H1 (cell line): ENCODE results near the gene CD180. TPM values are rescaled to one million over a fixed set of nuclear protein-coding genes. Genes with fewer than 3 reads are reported as not detected.

ENCODE experiments used
- CHD1 ChIP-seq: IDR thresholded peaks from 2 replicates; pipeline ENCODE4 v1.6.1; 2012; ENCODE audit warnings: low read depth, low read length, improper control_type of control experiment
- CREB1 ChIP-seq: IDR thresholded peaks from 2 replicates; pipeline ENCODE4 v1.6.1; 2012; ENCODE audit warnings: inconsistent platforms
- EP300 ChIP-seq, 2 experiments: IDR thresholded peaks; 1 replicate in 1 of 2; 2 replicates in 1 of 2; pipeline ENCODE4 v1.6.1; 2011 to 2012; ENCODE audit warnings: low read depth in 2 of 2, low read length in 2 of 2, mild to moderate bottlenecking in 2 of 2, borderline replicate concordance in 1 of 2, inconsistent platforms in 1 of 2, moderate library complexity in 1 of 2
- RBBP5 ChIP-seq: IDR thresholded peaks from 2 replicates; pipeline ENCODE4 v1.7.1; 2012; ENCODE audit warnings: low read depth, mild to moderate bottlenecking, inconsistent platforms, low read length, moderate library complexity, borderline replicate concordance
- SIN3A ChIP-seq, 2 experiments: IDR thresholded peaks in 1 of 2; conservative IDR thresholded peaks in 1 of 2; 2 replicates each; pipeline ENCODE4 v1.6.1; 2011 to 2012; ENCODE audit warnings: low read length in 2 of 2, improper control_type of control experiment in 1 of 2, low read depth in 1 of 2, mild to moderate bottlenecking in 1 of 2
- SIX5 ChIP-seq: IDR thresholded peaks from 2 replicates; pipeline ENCODE4 v1.6.1; 2011; ENCODE audit warnings: mild to moderate bottlenecking, low read depth, low read length
- TCF12 ChIP-seq: IDR thresholded peaks from 2 replicates; pipeline ENCODE4 v1.6.1; 2011; ENCODE audit warnings: low read depth, mild to moderate bottlenecking, low read length
- polyA plus RNA-seq, 7 experiments: library from polyadenylated mRNA; depleted of rRNA in 3 of 7; stranded (reverse) in 5 of 7; unstranded in 2 of 7; fragments of >200 nt in 5 of 7; fragments of 200-250 nt in 2 of 7; gene quantifications; 1 replicate in 5 of 7; 2 replicates in 1 of 7; 4 replicates in 1 of 7; pipeline versions ENCODE4 v1.2.1 to v1.2.3, GENCODE V29; 2011 to 2013; ENCODE audit warnings: missing spikeins in 2 of 7, mixed read lengths in 2 of 7
- total RNA-seq: library from RNA; stranded (reverse); fragmentation: NEBNext Ultra II Directional; extraction: Animal tissue kit (Norgen Biotek cat#: 25700); gene quantifications from 2 replicates; pipeline ENCODE4 v1.2.1, GENCODE V29; 2021
- TF ChIP-seq, protein P1 (sequence below): fragments of 300-600 bp; sonication (generic); IDR thresholded peaks from 2 replicates; pipeline ENCODE4 v1.7.1; 2012; ENCODE audit warnings: low read length, moderate library complexity, mild to moderate bottlenecking, inconsistent platforms; ENCODE audit not compliant: insufficient replicate concordance

The CD180 gene
- total and polyA plus RNA-seq, 2 of the 8 experiments (the other 6 are each of a cell fraction or from before 2014, with no cell fraction given) = not detected

DNA sequence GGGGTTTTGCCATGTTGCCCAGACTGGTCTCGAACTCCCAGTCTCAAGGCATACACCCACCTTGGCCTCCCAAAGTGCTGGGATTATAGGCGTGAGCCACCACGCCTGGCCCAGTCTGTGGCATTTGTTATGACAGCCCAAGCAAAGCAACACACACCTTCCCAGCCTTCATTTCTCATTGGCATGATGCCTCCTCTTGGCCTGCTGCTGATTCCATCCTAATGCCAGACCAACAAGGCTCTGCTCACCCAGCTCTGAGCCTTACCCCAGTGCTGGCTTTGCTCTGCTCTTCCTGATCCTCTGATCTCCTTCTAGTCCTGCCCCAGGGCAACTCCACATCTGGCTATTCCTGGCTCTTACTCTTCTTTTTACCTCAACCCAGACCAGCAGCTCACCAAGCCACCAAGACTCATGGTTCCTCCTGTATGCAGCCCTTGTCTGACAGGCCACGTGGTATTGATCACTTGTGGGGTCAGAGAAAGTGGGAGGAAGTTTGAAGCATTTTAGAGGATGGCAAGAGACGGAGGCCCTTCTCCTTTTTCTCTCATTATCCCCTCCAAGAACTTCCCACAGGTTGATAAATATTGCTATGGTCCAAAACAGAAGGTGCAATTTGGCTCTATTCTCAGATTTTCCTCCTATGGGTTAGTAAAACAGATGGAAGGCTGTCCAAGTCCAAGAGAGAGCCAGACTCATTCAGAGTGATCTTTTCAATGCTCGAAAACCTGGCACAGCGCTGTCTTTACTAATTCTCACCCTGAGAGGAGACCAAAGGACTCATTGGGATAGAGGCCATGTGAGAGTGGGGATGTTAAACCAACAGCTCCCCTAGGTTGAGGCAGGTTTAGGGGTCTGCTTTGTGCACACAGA, 958 bp downstream of the CD180 start (continued):
- TF ChIP-seq, protein P1, sequence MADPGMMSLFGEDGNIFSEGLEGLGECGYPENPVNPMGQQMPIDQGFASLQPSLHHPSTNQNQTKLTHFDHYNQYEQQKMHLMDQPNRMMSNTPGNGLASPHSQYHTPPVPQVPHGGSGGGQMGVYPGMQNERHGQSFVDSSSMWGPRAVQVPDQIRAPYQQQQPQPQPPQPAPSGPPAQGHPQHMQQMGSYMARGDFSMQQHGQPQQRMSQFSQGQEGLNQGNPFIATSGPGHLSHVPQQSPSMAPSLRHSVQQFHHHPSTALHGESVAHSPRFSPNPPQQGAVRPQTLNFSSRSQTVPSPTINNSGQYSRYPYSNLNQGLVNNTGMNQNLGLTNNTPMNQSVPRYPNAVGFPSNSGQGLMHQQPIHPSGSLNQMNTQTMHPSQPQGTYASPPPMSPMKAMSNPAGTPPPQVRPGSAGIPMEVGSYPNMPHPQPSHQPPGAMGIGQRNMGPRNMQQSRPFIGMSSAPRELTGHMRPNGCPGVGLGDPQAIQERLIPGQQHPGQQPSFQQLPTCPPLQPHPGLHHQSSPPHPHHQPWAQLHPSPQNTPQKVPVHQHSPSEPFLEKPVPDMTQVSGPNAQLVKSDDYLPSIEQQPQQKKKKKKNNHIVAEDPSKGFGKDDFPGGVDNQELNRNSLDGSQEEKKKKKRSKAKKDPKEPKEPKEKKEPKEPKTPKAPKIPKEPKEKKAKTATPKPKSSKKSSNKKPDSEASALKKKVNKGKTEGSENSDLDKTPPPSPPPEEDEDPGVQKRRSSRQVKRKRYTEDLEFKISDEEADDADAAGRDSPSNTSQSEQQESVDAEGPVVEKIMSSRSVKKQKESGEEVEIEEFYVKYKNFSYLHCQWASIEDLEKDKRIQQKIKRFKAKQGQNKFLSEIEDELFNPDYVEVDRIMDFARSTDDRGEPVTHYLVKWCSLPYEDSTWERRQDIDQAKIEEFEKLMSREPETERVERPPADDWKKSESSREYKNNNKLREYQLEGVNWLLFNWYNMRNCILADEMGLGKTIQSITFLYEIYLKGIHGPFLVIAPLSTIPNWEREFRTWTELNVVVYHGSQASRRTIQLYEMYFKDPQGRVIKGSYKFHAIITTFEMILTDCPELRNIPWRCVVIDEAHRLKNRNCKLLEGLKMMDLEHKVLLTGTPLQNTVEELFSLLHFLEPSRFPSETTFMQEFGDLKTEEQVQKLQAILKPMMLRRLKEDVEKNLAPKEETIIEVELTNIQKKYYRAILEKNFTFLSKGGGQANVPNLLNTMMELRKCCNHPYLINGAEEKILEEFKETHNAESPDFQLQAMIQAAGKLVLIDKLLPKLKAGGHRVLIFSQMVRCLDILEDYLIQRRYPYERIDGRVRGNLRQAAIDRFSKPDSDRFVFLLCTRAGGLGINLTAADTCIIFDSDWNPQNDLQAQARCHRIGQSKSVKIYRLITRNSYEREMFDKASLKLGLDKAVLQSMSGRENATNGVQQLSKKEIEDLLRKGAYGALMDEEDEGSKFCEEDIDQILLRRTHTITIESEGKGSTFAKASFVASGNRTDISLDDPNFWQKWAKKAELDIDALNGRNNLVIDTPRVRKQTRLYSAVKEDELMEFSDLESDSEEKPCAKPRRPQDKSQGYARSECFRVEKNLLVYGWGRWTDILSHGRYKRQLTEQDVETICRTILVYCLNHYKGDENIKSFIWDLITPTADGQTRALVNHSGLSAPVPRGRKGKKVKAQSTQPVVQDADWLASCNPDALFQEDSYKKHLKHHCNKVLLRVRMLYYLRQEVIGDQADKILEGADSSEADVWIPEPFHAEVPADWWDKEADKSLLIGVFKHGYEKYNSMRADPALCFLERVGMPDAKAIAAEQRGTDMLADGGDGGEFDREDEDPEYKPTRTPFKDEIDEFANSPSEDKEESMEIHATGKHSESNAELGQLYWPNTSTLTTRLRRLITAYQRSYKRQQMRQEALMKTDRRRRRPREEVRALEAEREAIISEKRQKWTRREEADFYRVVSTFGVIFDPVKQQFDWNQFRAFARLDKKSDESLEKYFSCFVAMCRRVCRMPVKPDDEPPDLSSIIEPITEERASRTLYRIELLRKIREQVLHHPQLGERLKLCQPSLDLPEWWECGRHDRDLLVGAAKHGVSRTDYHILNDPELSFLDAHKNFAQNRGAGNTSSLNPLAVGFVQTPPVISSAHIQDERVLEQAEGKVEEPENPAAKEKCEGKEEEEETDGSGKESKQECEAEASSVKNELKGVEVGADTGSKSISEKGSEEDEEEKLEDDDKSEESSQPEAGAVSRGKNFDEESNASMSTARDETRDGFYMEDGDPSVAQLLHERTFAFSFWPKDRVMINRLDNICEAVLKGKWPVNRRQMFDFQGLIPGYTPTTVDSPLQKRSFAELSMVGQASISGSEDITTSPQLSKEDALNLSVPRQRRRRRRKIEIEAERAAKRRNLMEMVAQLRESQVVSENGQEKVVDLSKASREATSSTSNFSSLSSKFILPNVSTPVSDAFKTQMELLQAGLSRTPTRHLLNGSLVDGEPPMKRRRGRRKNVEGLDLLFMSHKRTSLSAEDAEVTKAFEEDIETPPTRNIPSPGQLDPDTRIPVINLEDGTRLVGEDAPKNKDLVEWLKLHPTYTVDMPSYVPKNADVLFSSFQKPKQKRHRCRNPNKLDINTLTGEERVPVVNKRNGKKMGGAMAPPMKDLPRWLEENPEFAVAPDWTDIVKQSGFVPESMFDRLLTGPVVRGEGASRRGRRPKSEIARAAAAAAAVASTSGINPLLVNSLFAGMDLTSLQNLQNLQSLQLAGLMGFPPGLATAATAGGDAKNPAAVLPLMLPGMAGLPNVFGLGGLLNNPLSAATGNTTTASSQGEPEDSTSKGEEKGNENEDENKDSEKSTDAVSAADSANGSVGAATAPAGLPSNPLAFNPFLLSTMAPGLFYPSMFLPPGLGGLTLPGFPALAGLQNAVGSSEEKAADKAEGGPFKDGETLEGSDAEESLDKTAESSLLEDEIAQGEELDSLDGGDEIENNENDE = no peak
- TF ChIP-seq EP300 (IDR thresholded peaks at IDR 0.05; ENCODE audit: borderline replicate concordance in 1 of 2, low read depth in 2 of 2, low read length in 2 of 2) (no peak), CREB1 (no peak), RBBP5 (no peak), SIN3A (conservative IDR thresholded peaks at IDR 0.05 in 1 of 2, IDR thresholded peaks at IDR 0.05 in 1 of 2; ENCODE audit: low read depth in 1 of 2, low read length in 2 of 2) (no peak), CHD1 (no peak), TCF12 (no peak), SIX5 (no peak)
